DOHH2 (cell line): Measurements from ENCODE around the gene HLA-DQA2.

ENCODE experiments used
- EZH2phosphoT487 ChIP-seq: fragments of 200-600 bp; sonication (generic); IDR thresholded peaks from 2 replicates; pipeline ENCODE4 v1.6.1; 2017; ENCODE audit warnings: borderline replicate concordance, mild to moderate bottlenecking, antibody characterized with exemption, low read length, moderate library complexity, mixed read lengths
- TF ChIP-seq, protein P1 (sequence below): fragments of 200-600 bp; sonication (generic); IDR thresholded peaks from one replicate; pipeline ENCODE4 v1.5.1; 2014; ENCODE audit warnings: antibody characterized with exemption, mild to moderate bottlenecking, low read depth, low read length; ENCODE audit not compliant: poor library complexity, severe bottlenecking

DNA sequence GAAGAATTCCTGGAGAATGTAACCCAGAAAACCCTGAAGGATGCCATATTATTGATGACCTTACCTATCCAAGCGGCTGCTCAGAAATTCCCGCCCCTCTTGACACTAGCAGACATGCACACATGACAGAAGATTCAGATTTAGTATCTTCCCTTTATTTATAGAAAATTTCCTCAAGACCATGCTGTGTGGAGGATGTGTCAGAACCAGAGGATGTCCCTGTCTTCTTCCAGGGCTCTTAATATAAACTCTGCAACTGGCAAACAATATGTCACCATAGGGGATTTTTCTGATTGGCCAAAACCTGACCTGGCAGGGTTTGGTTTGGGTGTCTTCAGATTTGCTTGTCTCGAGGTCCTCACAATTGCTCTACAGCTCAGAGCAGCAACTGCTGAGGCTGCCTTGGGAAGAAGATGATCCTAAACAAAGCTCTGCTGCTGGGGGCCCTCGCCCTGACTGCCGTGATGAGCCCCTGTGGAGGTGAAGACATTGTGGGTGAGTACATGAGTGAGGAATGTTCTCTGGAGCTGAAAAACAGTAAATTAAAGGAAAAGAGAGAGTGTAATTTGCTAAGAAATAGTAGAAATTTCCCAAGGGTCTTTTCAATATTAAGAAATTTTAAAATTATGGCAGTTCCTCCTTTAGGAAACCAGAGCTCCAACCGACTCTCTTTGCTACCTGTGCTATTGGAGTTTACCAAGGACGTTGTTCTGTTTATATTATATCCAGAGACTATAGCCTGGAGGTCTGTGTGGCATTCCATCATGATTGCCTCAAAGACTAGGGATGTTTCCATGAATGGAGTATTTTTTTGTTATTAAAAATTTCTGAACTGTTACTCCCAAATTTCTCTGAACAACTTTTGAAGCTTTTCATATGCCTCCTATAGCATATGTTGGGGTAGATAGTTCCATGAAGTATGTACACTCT lies at the start of gene HLA-DQA2:
- TF ChIP-seq, protein P1, sequence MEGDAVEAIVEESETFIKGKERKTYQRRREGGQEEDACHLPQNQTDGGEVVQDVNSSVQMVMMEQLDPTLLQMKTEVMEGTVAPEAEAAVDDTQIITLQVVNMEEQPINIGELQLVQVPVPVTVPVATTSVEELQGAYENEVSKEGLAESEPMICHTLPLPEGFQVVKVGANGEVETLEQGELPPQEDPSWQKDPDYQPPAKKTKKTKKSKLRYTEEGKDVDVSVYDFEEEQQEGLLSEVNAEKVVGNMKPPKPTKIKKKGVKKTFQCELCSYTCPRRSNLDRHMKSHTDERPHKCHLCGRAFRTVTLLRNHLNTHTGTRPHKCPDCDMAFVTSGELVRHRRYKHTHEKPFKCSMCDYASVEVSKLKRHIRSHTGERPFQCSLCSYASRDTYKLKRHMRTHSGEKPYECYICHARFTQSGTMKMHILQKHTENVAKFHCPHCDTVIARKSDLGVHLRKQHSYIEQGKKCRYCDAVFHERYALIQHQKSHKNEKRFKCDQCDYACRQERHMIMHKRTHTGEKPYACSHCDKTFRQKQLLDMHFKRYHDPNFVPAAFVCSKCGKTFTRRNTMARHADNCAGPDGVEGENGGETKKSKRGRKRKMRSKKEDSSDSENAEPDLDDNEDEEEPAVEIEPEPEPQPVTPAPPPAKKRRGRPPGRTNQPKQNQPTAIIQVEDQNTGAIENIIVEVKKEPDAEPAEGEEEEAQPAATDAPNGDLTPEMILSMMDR: no peak
- no peak for TF ChIP-seq EZH2phosphoT487
